A549 treated with AZD9567 at 1 μM for 4 hours (cell line): ENCODE measurements around the gene ACO2. TPM values are rescaled to one million over a fixed set of nuclear protein-coding genes. Genes with fewer than 3 reads are reported as not detected.

Source experiments
- total RNA-seq: library from RNA; stranded (reverse); fragments of 200-300 nt; extraction: Qiagen RNA extraction; gene quantifications from 5 replicates; pipeline ENCODE4 v1.2.3, GENCODE V29; 2022; ENCODE audit not compliant: insufficient read depth

Gene ACO2
- total RNA-seq: 46.5 to 55.5 TPM (median 50.5 TPM) in 5 replicates

DNA sequence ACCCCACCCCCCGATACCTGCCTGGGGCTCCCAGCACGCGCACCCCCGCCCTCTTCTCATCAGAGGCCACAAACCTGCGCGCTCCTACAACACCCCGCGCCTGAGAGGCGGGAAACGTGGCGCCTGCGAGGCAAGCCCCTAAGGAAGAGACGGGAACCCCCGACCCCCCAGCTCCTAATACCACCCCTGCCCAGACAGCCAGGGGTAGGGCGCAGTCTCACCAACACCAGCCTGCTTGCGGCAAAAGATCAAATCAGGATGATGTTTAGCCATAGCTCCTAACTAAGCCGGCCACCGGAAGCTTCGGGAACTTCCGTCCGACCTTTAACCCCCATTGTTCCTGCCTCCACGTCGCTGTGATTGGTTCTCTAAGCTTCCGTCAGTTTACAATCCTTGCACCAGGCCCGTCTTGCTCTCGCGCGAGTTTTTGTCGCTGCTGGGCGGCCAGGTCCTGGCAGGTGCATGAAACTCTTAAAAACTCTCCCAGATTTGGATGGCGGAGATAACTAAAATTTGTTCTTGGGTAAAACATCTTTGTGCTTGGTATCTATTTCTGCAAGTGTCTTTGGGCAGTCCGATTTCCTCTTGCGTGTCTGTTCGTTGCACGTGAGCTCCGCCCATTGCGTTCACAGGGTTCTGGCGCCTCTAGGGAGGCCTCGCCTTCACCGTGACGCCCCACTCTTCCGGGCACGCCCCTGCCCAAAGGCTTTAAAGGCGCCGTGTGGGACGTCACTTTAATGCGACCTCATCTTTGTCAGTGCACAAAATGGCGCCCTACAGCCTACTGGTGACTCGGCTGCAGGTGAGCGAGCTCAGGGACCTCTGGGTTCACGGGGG lies at the start of gene ACO2, which contains the start of gene PHF5A:
Gene ACO2 (plus strand): TSS at position 737 of the 837 bp plus-strand sequence. CDS start 30 bp downstream, at position 767.
Gene PHF5A (minus strand): TSS at position 312 of the 837 bp plus-strand sequence. CDS start 39 bp downstream, at position 273.

DNA sequence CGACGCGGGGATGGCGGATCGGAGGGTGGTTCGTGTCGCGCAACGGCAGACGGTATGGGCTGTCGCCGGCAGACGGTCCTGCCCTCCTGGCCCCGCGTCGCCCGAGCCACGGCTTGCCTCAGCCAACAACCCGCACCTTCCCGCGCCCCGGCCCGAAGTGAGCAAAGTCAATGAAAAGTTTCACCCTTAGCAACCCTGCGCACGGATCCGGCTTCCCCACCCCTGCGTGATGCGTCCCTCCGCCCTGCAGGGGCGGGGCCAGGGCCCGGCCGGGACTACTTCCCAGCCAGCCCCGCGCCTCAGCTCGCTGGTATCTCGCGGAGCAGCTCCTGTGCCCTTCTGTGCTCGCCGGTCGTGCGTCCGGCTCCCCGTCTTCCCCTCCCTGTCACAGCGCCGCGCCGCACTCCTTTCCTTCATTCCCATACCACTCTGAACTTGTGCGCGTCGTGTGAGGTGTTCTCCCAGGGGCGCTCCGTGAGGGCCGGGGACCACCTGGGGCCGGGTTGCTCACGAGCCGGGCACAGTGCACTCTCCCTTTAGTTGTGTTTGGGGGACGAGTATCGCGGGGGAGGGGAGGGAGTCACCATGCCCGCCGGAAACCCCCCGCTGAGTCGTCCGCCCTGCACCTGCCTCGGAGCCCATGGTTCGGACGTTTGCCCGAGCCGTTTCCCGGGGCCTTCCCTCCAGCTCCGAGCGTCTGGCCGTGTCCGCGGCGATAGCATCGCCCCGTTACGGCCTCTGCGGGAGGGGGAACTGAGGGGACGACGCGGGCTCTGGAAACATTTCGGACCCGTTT lies 22.1 kb upstream of the ACO2 start, which contains the start of gene TOB2:
Gene TOB2 (minus strand): TSS at position 163 of the 796 bp plus-strand sequence. CDS start 9,456 bp downstream, outside the sequence.

DNA sequence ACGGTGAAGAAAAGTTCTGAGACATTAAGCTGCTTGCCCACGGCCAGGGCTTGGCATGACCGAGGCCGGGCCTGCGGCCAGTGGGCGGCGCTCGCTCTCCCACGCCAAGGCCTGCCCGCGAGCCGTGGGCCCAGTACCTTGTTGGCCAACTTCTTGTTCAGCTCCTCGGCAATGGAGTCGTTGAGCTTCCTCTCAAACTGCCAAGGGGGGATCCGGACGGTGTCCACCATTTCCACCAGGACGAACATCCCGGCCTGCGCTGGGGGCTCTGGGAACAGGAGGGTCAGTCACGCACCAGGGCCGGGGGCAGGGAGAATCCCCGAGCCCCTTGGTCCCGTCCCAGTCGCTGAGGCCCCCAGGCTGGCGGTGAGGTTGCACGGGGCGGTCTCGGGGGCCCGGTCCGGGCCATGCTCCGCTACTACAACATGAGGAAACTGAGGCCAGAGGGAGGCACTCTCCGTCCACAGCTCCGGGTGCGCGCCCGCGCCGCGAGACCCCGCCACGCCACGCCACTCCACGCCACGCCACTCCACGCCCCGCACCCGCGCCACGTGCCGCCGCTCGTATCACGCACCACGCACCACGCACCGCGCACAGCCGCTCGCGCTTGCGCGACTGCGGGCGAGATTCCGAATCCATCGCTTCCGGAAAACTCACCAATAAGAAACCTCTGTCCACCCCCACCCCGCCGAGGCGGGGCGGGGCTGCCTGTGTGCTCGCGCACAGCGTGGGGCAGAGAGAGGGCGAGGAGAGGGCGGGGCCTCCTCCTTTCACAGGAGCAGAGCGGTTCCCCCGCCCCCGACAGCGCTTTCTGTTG lies 75.1 kb downstream of the ACO2 start, which contains the start of gene POLR3H:
Gene POLR3H (minus strand): TSS at position 617 of the 817 bp plus-strand sequence. CDS start 369 bp downstream, at position 248.

Other genes with a start within 250 kb of the ACO2 start
- not detected in 5 replicates for gene CHADL, start 228.2 kb upstream of the ACO2 start, total RNA-seq
- gene RANGAP1, start 182.9 kb upstream of the ACO2 start, total RNA-seq: 83.0 to 94.4 TPM (median 88.3 TPM) in 5 replicates
- gene ZC3H7B, start 167.6 kb upstream of the ACO2 start, total RNA-seq: 15.4 to 24.0 TPM (median 22.9 TPM) in 5 replicates
- gene TEF, start 87.2 kb upstream of the ACO2 start, total RNA-seq: 0.85 to 3.1 TPM (median 1.1 TPM) in 5 replicates
- gene TOB2, start 22.3 kb upstream of the ACO2 start, total RNA-seq: 23.3 to 30.7 TPM (median 25.6 TPM) in 5 replicates
- gene PHF5A, start 425 bp upstream of the ACO2 start, total RNA-seq: 50.9 to 73.5 TPM (median 64.2 TPM) in 5 replicates
- 36.8 to 47.5 TPM (median 41.2 TPM) in 5 replicates for gene POLR3H, start 75.4 kb downstream of the ACO2 start, total RNA-seq
- gene CSDC2, start 91.9 kb downstream of the ACO2 start, total RNA-seq: 1.7 to 2.3 TPM (median 1.9 TPM) in 5 replicates
- 17.0 to 32.4 TPM (median 29.6 TPM) in 5 replicates for gene PMM1, start 120.7 kb downstream of the ACO2 start, total RNA-seq
- gene DESI1, start 151.9 kb downstream of the ACO2 start, total RNA-seq: 12.9 to 16.5 TPM (median 15.0 TPM) in 5 replicates
- gene XRCC6, start 152.2 kb downstream of the ACO2 start, total RNA-seq: 274 to 342 TPM (median 302 TPM) in 5 replicates
- gene SNU13, start 219.8 kb downstream of the ACO2 start, total RNA-seq: 101 to 188 TPM (median 175 TPM) in 5 replicates
- gene MEI1, start 230.4 kb downstream of the ACO2 start, total RNA-seq: not detected in 5 replicates